ENCODE data around the gene IGF1R.

IGF1R gene

GRCh38 chr15:98647774-98648653 is at the start of gene IGF1R:
TSS of gene IGF1R (plus strand) at chr15:98648539. CDS start at chr15:98649582, 1,043 bp downstream.
- peak within 1 kb of the TSS; percentile 87 for H3K4me3 ChIP-seq (ENCODE audit: low read length)
- TF ChIP-seq CTCF (conservative IDR thresholded peaks at IDR 0.05; ENCODE audit: low read depth, low read length), result no peak
- DNase-seq (ENCODE audit: low read depth), result peak; percentile 60

DNA sequence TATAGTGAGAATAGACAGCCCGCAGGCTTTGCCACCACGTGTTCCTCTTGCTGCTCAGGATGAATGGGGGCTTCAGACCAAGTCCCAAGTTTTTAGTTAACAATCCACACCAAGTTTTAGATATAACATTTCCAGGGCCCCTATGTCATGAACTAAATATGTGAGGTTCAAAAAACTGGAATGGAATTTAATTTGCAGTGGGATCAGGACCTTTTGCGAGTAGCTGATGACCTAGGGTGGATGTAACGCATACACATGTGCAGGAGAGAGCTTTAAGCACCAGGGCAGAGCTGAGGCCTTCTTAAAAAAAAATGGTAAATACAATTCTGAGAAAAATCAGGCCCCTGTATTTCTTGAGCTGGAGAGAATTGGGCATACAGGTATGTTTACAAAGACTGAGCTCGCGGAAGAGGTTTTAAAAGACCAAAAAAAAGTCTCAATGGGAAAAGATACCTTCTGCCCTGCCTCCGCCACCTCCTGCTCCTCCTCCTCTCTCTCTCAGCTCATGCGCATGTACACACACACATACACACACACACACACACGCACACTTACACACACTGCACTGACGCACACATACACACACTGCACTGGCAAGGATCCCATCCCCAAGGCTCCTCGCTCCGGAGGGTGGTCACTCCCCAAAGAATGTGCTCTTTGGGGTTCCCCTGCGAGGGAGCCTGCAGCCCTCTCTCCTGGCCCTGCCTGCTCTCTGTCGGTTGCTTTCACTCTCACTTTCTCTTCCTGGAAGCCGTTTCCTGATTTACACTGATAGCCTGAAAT is 48.2 kb upstream of the IGF1R start:
- DNase-seq (ENCODE audit: low read depth), result no peak
- H3K4me3 ChIP-seq (ENCODE audit: low read length), result peak overlapping the region; percentile 63
- TF ChIP-seq CTCF (conservative IDR thresholded peaks at IDR 0.05; ENCODE audit: low read depth, low read length), result no peak

DNA sequence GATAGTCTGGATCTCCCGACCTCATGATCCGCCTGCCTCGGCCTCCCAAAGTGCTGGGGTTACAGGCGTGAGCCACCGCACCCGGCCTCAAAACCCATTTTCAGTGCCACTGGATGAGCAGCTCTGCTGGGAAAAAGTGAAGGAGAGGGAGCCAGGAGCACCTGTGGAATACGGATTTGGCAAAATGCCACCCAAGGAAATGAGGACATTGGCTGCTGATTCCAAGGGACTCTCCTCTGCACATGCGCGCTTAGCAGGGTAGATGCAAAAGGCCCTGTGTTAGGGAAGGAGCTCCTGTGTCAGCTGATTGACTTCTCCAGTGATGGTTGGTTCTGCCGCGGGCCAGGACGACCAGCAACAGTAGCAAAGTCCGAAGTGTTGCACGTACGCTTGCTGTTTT is 43.4 kb upstream of the IGF1R start:
- no peak for DNase-seq (ENCODE audit: low read depth)
- no peak overlapping the region for H3K4me3 ChIP-seq (ENCODE audit: low read length)
- TF ChIP-seq CTCF (conservative IDR thresholded peaks at IDR 0.05; ENCODE audit: low read depth, low read length), result no peak

DNA sequence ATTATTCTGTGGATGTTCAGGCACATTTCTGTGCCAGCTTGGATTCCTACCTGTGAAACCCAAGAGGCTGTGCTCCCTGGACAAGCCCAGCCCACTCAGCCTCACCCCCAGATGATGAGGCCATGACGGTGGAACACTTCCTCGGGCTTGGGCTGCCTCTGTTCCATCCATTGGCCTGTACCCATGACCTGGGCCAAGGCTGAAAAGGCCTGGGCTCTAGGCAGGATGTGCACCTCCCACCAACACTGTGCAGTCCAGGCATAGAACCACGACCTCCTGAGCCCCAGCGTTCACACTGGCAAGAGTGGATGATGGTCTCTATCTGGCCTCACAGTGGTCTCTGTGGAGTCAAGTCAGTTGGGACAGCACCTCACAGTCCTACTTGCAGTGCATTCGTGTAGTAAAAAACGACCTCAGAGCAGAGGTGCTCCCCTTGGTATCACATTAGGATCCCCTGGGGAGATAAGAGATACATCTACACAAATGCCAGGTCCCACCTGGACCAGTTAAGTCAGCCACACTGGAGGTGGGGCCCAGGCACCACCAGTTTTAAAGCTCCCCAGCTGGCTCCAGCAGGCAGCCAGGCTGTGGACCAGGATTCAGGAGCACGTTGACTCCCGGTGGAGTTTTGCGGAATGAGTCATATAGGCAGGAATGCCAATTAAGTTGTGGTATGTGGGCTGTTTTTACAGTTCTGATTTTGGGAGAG is 39.0 kb upstream of the IGF1R start:
- peak; percentile 57 for DNase-seq (ENCODE audit: low read depth)
- no peak for TF ChIP-seq CTCF (conservative IDR thresholded peaks at IDR 0.05; ENCODE audit: low read depth, low read length)
- H3K4me3 ChIP-seq (ENCODE audit: low read length), result no peak overlapping the region

DNA sequence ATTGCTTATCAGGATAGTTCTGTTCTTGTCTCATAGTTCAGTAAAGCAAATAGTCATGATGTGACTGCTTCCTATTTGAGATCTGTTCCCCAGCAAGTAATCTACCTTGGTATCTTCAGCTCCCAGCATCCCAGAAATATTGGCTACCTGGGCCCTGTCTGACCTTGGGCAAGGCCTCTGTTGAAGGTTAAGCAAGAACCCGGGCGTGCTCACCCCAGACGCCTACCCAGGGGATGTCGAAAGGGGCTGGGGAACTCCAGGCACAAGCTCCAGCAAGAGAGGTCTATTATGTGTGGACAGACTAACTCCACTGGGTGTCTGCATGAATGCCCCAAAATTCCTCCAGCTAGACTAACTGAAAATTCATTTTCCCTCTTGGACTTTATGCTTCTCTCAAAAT is 37.3 kb upstream of the IGF1R start:
- TF ChIP-seq CTCF (conservative IDR thresholded peaks at IDR 0.05; ENCODE audit: low read depth, low read length), result no peak
- no peak for DNase-seq (ENCODE audit: low read depth)
- H3K4me3 ChIP-seq (ENCODE audit: low read length), result no peak overlapping the region

GRCh38 chr15:98611808-98612207 is 36.5 kb upstream of the IGF1R start:
- TF ChIP-seq CTCF (conservative IDR thresholded peaks at IDR 0.05; ENCODE audit: low read depth, low read length), result no peak
- no peak overlapping the region for H3K4me3 ChIP-seq (ENCODE audit: low read length)
- no peak for DNase-seq (ENCODE audit: low read depth)
